ENCODE measurements around the gene TMEM127. TPM values are rescaled to one million over a fixed set of nuclear protein-coding genes. Genes with fewer than 3 reads are reported as not detected.

The TMEM127 gene
- polyA plus RNA-seq, 2 of the 4 experiments (the other 2 are of a cell fraction) = 31.9 to 38.7 TPM

DNA sequence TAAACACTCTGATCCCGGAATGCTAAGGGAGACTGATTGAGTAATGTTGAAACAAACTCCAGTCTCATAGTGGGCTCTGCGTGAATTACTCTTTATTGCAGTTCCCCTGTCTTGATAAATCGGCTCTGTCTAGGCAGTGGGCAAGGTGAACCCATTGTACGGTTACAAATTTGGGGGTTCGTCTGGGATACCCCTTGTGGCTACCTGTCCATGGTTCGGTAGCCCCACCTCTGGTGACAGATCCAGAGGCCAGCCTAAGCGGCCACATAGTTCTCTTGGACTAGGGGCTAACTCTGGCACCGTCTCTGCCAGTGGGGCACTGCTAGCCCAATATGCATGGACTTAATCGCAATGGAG, 56.1 kb downstream of the TMEM127 start:
- no peaks in the 10 kb centered on the region for H3K9me3 ChIP-seq
- WGBS (ENCODE audit: missing lambda C conversion rate) = 91% methylated on average over 7 of the region's 9 CpGs
- CTCF ChIA-PET = no interaction called here
- H3K4me3 ChIP-seq = peak overlapping the region; percentile 80
- TF ChIP-seq NR3C1 (IDR thresholded peaks at IDR 0.05) (no peak), CBX8 (IDR thresholded peaks at IDR 0.05) (no peak), BHLHE40 (IDR thresholded peaks at IDR 0.05; ENCODE audit: low read depth, low read length) (no peak), RCOR1 (IDR thresholded peaks at IDR 0.05; ENCODE audit: low read depth, low read length) (no peak), NPAS2 (CRISPR knock-in tag; IDR thresholded peaks at IDR 0.05; ENCODE audit: borderline replicate concordance) (no peak), POLR2A (IDR thresholded peaks at IDR 0.05; ENCODE audit: low read length) (no peak), ESRRA (IDR thresholded peaks at IDR 0.05; ENCODE audit: borderline replicate concordance, low read length) (no peak), ATOH8 (CRISPR knock-in tag; IDR thresholded peaks at IDR 0.05; ENCODE audit: low read depth) (no peak), CHD2 (IDR thresholded peaks at IDR 0.05; ENCODE audit: low read length, partially characterized antibody) (no peak), MYC (IDR thresholded peaks at IDR 0.05; ENCODE audit: borderline replicate concordance, low read length) (no peak), ZNF302 (CRISPR knock-in tag; IDR thresholded peaks at IDR 0.05) (no peak), HOXA7 (CRISPR knock-in tag; IDR thresholded peaks at IDR 0.05) (no peak)
- TF ChIP-seq, protein P1, sequence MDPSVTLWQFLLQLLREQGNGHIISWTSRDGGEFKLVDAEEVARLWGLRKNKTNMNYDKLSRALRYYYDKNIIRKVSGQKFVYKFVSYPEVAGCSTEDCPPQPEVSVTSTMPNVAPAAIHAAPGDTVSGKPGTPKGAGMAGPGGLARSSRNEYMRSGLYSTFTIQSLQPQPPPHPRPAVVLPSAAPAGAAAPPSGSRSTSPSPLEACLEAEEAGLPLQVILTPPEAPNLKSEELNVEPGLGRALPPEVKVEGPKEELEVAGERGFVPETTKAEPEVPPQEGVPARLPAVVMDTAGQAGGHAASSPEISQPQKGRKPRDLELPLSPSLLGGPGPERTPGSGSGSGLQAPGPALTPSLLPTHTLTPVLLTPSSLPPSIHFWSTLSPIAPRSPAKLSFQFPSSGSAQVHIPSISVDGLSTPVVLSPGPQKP (IDR thresholded peaks at IDR 0.05; ENCODE audit: low read depth, low read length) = no peak
- TF ChIP-seq, protein P2, sequence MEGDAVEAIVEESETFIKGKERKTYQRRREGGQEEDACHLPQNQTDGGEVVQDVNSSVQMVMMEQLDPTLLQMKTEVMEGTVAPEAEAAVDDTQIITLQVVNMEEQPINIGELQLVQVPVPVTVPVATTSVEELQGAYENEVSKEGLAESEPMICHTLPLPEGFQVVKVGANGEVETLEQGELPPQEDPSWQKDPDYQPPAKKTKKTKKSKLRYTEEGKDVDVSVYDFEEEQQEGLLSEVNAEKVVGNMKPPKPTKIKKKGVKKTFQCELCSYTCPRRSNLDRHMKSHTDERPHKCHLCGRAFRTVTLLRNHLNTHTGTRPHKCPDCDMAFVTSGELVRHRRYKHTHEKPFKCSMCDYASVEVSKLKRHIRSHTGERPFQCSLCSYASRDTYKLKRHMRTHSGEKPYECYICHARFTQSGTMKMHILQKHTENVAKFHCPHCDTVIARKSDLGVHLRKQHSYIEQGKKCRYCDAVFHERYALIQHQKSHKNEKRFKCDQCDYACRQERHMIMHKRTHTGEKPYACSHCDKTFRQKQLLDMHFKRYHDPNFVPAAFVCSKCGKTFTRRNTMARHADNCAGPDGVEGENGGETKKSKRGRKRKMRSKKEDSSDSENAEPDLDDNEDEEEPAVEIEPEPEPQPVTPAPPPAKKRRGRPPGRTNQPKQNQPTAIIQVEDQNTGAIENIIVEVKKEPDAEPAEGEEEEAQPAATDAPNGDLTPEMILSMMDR (IDR thresholded peaks at IDR 0.05) = no peak
- POLR2A ChIA-PET = interaction anchor here (1.4 kb wide), 1 partner anchor 33 kb away, joined by 3 read pairs; no protein-coding TSS in a partner anchor
- H3K4me2 ChIP-seq = peak overlapping the region; percentile 94
- DNase-seq (ENCODE audit: low read depth in 1 of 2, low spot score in 1 of 2) (no peak), ATAC-seq (no peak), FAIRE-seq (no peak)
- H3K4me1 ChIP-seq = peaks cover 32% of the 10 kb centered on the region
- H3K27ac ChIP-seq = peak overlapping the region; percentile 96 to 97

- TF ChIP-seq, protein P1 (IDR thresholded peaks at IDR 0.05; ENCODE audit: low read depth, low read length) = no peak
- TF ChIP-seq CEBPB (IDR thresholded peaks at IDR 0.05) (no peak), SMC3 (IDR thresholded peaks at IDR 0.05) (no peak)
- Histone ChIP-seq H3K4me2 (peak overlapping the region; percentile 94), H3K4me3 (peak overlapping the region; percentile 80), H3K9me3 (no peaks in the 10 kb centered on the region), H3K27ac (peak overlapping the region; percentile 96 to 97), H3K4me1 (peaks cover 37% of the 10 kb centered on the region)
- DNase-seq (ENCODE audit: low read depth in 1 of 2, low spot score in 1 of 2) (no peak), FAIRE-seq (no peak), ATAC-seq (no peak)
- WGBS (ENCODE audit: missing lambda C conversion rate) = 6% methylated on average over 21 of the region's 21 CpGs
- CTCF ChIA-PET = interaction anchor here (1.5 to 1.7 kb wide), 2 partner anchors 52 to 92 kb away, joined by 5 to 11 read pairs; no protein-coding TSS in a partner anchor
- POLR2A ChIA-PET = interaction anchor here (0.7 to 1.7 kb wide), 10 partner anchors 9 to 297 kb away, joined by 3 to 17 read pairs (median 3); partner anchors contain the start of genes CIAO1 and TMEM127
These were observed 56.6 kb downstream of the TMEM127 start for GRCh38 chr2:96209011-96209728.

Data from A549 (cell line).